Mesodermal cell (in vitro differentiated cells): ENCODE measurements around the gene CFAP97.
"Not testable (repeated sequence)": the region's sequence is repeated elsewhere in the genome, so short reads cannot be mapped to it uniquely, and the experiment has no call there.

Source experiments
- H3K27ac ChIP-seq: 2 replicates; pipeline ENCODE4 v1.7.0; 2013; ENCODE audit warnings: mild to moderate bottlenecking, low read depth, low read length, moderate library complexity; ENCODE audit not compliant: severe bottlenecking
- H3K36me3 ChIP-seq: 2 replicates; pipeline ENCODE4 v1.7.1; 2013; ENCODE audit warnings: mild to moderate bottlenecking, low read length, moderate library complexity; ENCODE audit not compliant: control insufficient read depth, insufficient read depth
- H3K4me1 ChIP-seq: one replicate; pipeline ENCODE4 v1.7.1; 2013; ENCODE audit warnings: mild to moderate bottlenecking, low read length; ENCODE audit not compliant: insufficient read depth, control insufficient read depth, poor library complexity, severe bottlenecking
- H3K4me3 ChIP-seq: 2 replicates; pipeline ENCODE4 v1.7.0; 2013; ENCODE audit warnings: low read length, control low read depth, mild to moderate bottlenecking; ENCODE audit not compliant: insufficient read depth, poor library complexity, severe bottlenecking; ENCODE audit errors: extremely low read depth
- H3K9me3 ChIP-seq: 2 replicates; pipeline ENCODE4 v1.7.1; 2013; ENCODE audit warnings: mild to moderate bottlenecking, low read length, moderate library complexity; ENCODE audit not compliant: control insufficient read depth
- WGBS, 2 experiments: methylation state at CpG; one replicate each; pipeline ENCODE4 v1.1.5; 2013; ENCODE audit warnings: missing lambda C conversion rate in 2 of 2; ENCODE audit not compliant: insufficient coverage in 2 of 2; 5-methylcytosine and 5-hydroxymethylcytosine counted together

Gene CFAP97

DNA sequence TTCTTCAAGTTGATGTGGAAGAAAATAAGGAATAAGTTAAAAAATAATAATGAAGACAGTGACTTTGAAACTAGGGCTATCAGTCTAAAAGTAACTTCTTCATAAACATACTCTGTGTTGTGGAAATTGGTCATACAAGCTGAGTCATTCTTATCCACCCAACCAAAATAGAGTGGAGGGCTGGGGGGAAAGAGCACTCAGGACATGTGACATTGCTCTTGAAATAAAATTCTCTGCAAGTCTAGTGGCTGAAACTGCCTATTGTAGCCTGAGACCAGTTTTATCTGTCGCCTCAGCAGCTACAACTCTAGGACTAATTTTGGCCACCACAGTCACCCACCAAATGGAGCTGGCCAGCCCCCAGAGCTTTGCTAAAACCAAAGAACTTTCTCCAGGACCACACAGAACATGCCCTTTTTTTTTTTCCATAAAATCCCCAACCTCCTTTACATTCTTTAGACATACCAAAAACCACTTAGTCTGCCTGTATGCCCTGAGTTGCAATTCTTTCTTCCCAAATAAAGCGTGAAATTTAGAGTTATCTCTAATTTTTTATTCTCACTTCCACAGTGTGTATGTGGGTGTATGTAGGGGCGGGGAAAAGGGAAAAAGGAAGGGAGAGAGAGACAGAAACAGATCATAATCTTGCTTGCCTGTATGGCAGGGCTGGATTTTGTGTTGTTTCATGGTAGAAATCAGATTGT, 83.7 kb downstream of the CFAP97 start:
- no peaks in the 10 kb centered on the region for H3K9me3 ChIP-seq
- 83 to 85% methylated on average over 2 of the region's 3 CpGs for WGBS, 2 experiments
- H3K4me1 ChIP-seq = peaks cover 10% of the 10 kb centered on the region
- no peak overlapping the region for H3K4me3 ChIP-seq
- no peak overlapping the region for H3K27ac ChIP-seq
- H3K36me3 ChIP-seq = no peaks in the 10 kb centered on the region

DNA sequence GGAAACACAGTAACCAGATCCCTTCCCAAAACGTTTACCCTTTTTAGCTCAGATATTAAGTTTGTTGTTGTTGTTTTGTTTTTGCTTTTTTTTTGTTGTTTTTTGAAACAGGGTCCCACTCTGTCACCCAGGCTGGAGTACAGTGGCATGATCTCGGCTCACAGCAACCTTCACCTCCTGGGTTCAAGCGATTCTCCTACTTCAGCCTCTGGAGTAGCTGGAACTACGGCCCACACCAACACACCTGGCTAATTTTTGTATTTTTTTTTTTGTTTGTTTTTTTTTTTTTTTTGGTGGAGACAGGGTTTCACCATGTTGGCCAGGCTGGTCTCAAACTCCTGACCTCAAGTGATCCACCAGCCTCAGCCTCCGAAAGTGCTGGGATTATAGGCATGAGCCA, 84.3 kb downstream of the CFAP97 start:
- not testable (repeated sequence) for H3K27ac ChIP-seq, H3K4me3 ChIP-seq, H3K36me3 ChIP-seq, H3K9me3 ChIP-seq
- peaks cover 10% of the 10 kb centered on the region for H3K4me1 ChIP-seq
- 83 to 88% methylated on average over 1 of the region's 5 CpGs for WGBS, 2 experiments

DNA sequence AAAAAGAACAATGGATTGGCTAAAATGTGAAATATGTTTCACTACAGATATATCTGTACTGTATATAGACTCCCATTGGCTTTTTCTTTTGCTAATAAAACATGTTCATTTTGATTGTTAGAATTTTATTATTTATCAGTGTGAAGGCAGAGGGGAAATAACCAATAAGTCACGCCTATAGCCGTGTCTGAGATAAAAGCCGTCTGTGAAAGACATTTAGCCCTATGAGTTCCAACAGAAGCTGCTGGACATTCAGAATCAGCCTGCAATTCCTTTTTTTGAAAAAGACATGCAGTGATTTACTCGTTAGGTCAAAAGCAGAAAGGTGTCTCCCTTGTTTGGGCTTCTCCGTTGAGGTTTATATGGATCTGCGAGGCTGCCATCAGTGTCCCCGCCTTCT, 84.9 kb downstream of the CFAP97 start:
- no peaks in the 10 kb centered on the region for H3K9me3 ChIP-seq
- H3K4me1 ChIP-seq = peaks cover 10% of the 10 kb centered on the region
- no peak overlapping the region for H3K27ac ChIP-seq
- no peak overlapping the region for H3K4me3 ChIP-seq
- 86 to 88% methylated on average over 7 of the region's 7 CpGs for WGBS, 2 experiments
- H3K36me3 ChIP-seq = no peaks in the 10 kb centered on the region

DNA sequence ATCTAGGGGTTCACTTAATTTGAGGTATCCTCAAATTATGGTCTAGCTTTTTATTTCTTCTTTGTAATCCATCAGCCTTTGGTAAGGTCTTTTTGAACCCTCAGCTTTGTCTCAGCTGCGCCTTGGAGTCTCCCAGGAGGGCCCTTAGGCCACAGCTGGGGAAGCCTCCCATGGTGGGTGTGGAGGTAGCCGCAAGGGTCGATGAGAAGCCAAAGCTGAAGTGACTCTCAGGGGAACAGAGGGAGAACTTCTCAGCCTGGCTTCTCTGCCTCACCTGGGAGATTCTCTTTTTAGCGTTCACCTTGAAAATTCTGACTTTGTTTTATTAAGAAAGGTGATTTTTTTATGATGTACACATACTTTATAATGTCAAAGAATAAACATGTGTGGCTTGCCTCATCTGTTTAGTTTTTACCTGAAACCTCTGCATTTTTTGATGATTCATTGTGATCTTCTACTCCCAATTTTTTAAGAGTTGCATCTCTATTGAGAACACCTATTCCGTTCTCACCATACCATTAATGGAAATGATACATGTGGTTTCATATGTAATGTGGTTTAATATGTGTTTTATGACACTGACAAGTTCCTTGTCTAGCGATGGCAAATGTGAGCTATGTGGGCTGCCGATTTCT, 86.4 kb downstream of the CFAP97 start:
- WGBS, 2 experiments = 60 to 80% methylated on average over 1 to 3 of the region's 7 CpGs
- H3K4me1 ChIP-seq = peaks cover 10% of the 10 kb centered on the region
- H3K9me3 ChIP-seq = no peaks in the 10 kb centered on the region
- H3K27ac ChIP-seq = no peak overlapping the region
- no peaks in the 10 kb centered on the region for H3K36me3 ChIP-seq
- no peak overlapping the region for H3K4me3 ChIP-seq

DNA sequence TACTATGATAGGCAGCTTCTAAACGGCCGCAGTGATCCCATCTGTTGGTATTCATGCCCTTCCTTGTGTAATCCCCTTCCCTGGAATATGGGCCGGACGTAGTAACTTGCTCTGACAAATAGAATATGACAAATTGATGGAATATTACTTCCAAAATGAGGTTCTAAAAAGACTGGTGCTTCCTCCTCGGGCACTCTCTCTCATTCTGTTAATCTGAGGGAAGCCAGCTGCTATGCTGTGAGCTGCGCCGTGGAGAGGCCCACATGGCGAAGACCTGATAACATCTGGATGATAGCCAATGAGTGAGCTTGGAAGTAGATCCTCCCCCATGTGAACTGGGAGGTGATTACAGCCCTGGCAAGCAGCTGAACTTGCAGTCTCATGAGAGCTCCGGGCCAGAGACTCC, 88.0 kb downstream of the CFAP97 start:
- Histone ChIP-seq H3K4me3 (no peak overlapping the region), H3K4me1 (peaks cover 10% of the 10 kb centered on the region), H3K36me3 (no peaks in the 10 kb centered on the region), H3K9me3 (no peaks in the 10 kb centered on the region), H3K27ac (no peak overlapping the region)
- WGBS, 2 experiments = 48 to 60% methylated on average over 3 to 6 of the region's 9 CpGs

DNA sequence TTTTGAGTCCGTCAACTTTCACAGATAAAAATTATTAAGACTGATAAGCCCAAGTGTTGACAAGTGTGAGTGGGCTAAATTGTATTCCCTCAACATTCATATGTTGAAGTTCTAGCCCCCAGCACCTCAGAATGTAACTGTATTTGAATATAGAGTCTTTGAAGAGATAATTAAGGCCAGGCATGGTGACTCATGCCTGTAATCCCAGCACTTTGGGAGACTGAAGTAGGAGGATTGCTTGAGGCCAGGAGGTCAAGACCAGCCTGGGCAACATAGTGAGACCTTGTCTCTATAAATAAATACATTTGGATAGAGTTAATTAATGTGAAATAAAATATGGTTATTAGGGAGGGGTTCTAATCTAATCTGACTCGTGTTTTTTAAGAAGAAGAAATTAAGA, 90.5 kb downstream of the CFAP97 start:
- Histone ChIP-seq H3K36me3 (no peaks in the 10 kb centered on the region), H3K4me3 (no peak overlapping the region), H3K4me1 (peaks cover 3% of the 10 kb centered on the region), H3K9me3 (no peaks in the 10 kb centered on the region), H3K27ac (no peak overlapping the region)
- WGBS, 2 experiments = no CpG with 5 or more reads among the region's 2 CpGs

DNA sequence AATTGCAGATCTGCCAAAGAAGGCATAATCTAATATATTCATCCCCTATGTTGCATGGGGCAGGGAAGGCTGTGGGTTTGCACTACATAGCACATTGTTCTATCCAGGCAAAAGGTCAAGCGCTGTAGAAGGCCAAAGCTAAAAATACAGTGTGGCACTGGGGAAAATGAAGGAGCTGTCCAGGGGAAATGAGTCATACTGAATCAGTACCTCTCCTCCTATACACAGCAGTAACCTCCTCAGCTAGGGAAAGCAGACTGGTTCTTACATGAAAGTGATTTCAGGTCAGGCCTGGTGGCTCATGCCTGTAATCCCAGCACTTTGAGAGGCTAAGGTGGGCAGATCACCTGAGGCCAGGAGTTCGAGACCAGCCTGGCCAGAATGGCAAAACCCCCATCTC, 91.7 kb downstream of the CFAP97 start:
- no peaks in the 10 kb centered on the region for H3K36me3 ChIP-seq
- no peak overlapping the region for H3K27ac ChIP-seq
- H3K4me1 ChIP-seq = peaks cover 3% of the 10 kb centered on the region
- no peaks in the 10 kb centered on the region for H3K9me3 ChIP-seq
- 66% methylated on average over 2 of the region's 2 CpGs; no CpG with 5 or more reads in 1 of the 2 experiments for WGBS, 2 experiments
- no peak overlapping the region for H3K4me3 ChIP-seq

DNA sequence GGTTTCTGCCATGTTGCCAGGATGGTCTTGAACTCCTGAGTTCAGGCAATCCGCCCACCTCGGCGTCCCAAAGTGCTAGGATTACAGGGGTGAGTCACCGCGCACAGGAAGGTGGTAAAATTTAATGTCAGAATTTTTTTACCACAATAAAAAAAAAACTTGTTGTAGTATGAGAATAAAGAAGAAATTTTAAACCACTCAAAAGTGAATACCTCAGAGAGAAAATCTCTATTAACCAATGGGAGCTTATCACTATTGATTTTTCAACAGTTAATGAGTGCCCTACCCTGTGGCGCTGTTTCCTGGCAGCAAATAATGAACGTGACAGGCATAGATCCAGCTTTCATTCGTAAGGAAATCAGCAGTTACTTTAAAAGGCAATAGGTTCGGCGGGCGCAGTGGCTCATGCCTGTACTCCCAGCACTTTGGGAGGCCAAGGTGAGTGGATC, 93.4 kb downstream of the CFAP97 start:
- no peaks in the 10 kb centered on the region for H3K9me3 ChIP-seq
- H3K36me3 ChIP-seq = no peaks in the 10 kb centered on the region
- no peak overlapping the region for H3K27ac ChIP-seq
- no peaks in the 10 kb centered on the region for H3K4me1 ChIP-seq
- H3K4me3 ChIP-seq = no peak overlapping the region
- WGBS, 2 experiments = 77 to 87% methylated on average over 5 to 6 of the region's 11 CpGs

DNA sequence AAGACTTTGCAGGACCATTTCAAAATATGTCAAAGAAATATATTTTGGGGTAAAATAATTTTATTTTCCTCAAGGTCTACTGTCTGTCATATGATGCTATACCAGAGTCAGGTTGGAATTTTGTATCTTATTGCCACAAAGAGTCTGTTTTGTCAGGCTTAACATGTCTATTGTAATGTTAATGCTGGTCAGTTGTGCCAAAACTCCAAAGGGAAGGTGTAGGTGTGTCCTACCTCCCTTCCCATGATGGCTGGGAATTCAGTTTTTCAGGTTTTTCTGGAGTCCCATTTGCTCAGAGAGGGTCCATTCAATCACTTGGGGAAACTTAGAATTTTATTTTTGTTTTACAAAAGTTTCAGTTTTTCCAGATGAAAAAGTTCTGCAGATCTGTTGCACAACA, 94.1 kb downstream of the CFAP97 start:
- Histone ChIP-seq H3K36me3 (no peaks in the 10 kb centered on the region), H3K4me1 (no peaks in the 10 kb centered on the region), H3K4me3 (no peak overlapping the region), H3K9me3 (no peaks in the 10 kb centered on the region), H3K27ac (no peak overlapping the region)
